Breast epithelium (tissue), 4 donors: ENCODE data around the gene EML1. TPM values are rescaled to one million over a fixed set of nuclear protein-coding genes. Genes with fewer than 3 reads are reported as not detected.

Experiments used
- DNase-seq, 2 donors: peaks; one replicate each; pipeline ENCODE4 v3.0.0-alpha.2; 2019; ENCODE audit warnings: low spot score in 2 of 2
- H3K27ac ChIP-seq, 2 donors: fragments of 200-600 bp; sonication (generic) in 1 of 2; one replicate each; pipeline ENCODE4 v1.5.1; 2016 to 2019; ENCODE audit warnings: mild to moderate bottlenecking in 1 of 2
- H3K27me3 ChIP-seq, 2 donors: fragments of 200-600 bp; sonication (generic) in 1 of 2; one replicate each; pipeline versions ENCODE4 v1.5.1 to v1.6.0; 2017 to 2019; ENCODE audit warnings: control low read depth in 1 of 2, mild to moderate bottlenecking in 1 of 2
- H3K36me3 ChIP-seq: fragments of 200-600 bp; one replicate; pipeline ENCODE4 v1.5.1; 2019
- H3K4me1 ChIP-seq, 2 donors: fragments of 200-600 bp; sonication (generic); one replicate each; pipeline ENCODE4 v1.5.1; 2016 to 2019; ENCODE audit warnings: control low read depth in 1 of 2
- H3K4me3 ChIP-seq, 3 donors: fragments of 200-600 bp; sonication (generic); 1 replicate in 2 of 3; 2 replicates in 1 of 3; pipeline ENCODE4 v1.5.1; 2016 to 2019; ENCODE audit warnings: mild to moderate bottlenecking in 3 of 3, moderate library complexity in 2 of 3
- H3K9me3 ChIP-seq, 2 donors: fragments of 200-600 bp; sonication (generic) in 1 of 2; one replicate each; pipeline ENCODE4 v1.5.1; 2016 to 2019; ENCODE audit warnings: control low read depth in 1 of 2
- POLR2A ChIP-seq: fragments of 450-650 bp; IDR thresholded peaks from one replicate; pipeline ENCODE4 v1.6.1; 2016; ENCODE audit warnings: antibody characterized with exemption, mild to moderate bottlenecking, moderate library complexity
- POLR2AphosphoS5 ChIP-seq, 3 donors: sonication (generic); formaldehyde crosslinking; IDR thresholded peaks; one replicate each; pipeline ENCODE4 v1.6.1; 2017; ENCODE audit warnings: antibody characterized with exemption in 3 of 3
- intact Hi-C: fragments of 100-400 bp; cut with DNase I; formaldehyde crosslinking; loops from one replicate; pipeline ENCODE4 v1.15.1; 2023; ENCODE audit warnings: low total_unique reads
- total RNA-seq, 3 donors: library from RNA; depleted of rRNA; stranded (reverse); fragments of >200 nt; gene quantifications; one replicate each; pipeline ENCODE4 v1.1.0, GENCODE V29; 2016
- TF ChIP-seq, protein P1 (sequence below), 3 donors: fragments of 450-650 bp; IDR thresholded peaks; one replicate each; pipeline ENCODE4 v1.5.1; 2016 to 2017; ENCODE audit warnings: antibody characterized with exemption in 3 of 3, mild to moderate bottlenecking in 3 of 3, moderate library complexity in 3 of 3

EML1 gene
- total RNA-seq, 3 donors from 2014 or later: 11.3 to 26.1 (median 25.9) TPM

DNA sequence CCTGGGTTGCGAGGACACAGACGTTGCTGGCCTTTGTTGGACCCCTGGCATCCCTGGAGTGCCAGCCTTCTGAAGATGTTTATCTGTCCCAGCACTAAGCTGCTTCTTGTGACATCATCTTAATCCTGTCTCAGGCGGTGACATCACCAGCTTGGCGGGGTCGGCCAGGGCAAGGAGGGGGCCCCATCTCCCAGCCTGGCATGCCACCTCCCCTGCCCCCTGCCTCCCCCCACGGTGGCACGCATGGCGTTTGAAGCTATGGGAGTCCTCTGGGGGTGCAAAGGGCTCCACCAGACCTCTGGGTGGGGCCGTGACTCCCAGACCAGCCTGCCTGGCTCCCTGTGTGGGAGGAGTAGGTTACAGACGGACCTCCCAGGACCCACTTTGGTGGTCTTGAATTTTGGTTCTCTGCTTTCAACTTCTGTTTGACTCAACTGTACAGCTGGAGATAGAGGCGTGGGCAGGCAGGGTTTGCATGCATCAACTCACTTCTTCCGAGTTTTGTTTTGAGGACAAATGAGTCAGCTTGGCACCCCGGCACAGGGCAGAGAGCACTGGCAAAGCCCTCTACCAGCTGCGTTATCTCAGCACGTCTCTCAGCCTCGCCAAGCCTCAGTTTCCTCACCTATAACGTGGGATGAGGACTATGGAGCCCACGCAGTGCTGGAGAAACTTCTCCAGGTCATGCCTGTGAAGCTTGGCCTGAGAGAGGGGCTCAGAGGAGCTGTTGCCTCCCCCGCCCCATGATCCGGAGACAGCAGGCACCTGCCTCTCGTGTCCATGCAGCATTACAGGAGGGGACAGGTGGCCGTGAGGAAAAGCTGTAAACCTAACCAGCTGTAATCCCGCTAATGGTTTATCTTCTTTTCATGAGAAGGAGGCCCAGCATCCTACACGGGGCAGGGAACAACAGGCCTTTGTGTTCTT lies 38.8 kb upstream of the EML1 start:
- intact Hi-C loops: loop anchor here (5.0 kb wide), 1 partner anchor 838 kb away; no protein-coding TSS in a partner anchor
- Histone ChIP-seq H3K27ac (no peak overlapping the region), H3K4me3 (no peak overlapping the region)

DNA sequence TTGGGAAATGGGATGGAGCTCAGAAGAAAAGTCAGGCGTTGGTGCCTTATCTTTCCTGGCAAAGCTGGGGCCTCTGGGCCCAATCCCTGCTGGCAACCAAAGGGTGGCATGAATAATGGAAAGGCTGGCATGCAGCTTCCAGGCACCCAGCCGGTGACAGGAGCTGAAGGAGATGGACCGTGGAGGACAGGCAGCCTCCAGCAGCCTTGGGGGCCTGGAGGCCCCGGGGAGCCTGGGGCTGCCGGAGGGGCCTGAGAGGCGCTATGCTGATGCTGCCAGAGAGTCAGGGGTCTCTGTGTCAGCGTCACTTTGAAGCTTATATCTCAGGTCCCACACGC lies 38.2 kb upstream of the EML1 start:
- intact Hi-C loops: loop anchor here (5.0 kb wide), 1 partner anchor 837 kb away; no protein-coding TSS in a partner anchor
- no peaks in the 10 kb centered on the region for H3K4me1 ChIP-seq
- H3K36me3 ChIP-seq: no peaks in the 10 kb centered on the region
- H3K27ac ChIP-seq: no peak overlapping the region
- TF ChIP-seq POLR2A (no peak), POLR2AphosphoS5 (IDR thresholded peaks at IDR 0.05) (no peak)
- TF ChIP-seq, protein P1, sequence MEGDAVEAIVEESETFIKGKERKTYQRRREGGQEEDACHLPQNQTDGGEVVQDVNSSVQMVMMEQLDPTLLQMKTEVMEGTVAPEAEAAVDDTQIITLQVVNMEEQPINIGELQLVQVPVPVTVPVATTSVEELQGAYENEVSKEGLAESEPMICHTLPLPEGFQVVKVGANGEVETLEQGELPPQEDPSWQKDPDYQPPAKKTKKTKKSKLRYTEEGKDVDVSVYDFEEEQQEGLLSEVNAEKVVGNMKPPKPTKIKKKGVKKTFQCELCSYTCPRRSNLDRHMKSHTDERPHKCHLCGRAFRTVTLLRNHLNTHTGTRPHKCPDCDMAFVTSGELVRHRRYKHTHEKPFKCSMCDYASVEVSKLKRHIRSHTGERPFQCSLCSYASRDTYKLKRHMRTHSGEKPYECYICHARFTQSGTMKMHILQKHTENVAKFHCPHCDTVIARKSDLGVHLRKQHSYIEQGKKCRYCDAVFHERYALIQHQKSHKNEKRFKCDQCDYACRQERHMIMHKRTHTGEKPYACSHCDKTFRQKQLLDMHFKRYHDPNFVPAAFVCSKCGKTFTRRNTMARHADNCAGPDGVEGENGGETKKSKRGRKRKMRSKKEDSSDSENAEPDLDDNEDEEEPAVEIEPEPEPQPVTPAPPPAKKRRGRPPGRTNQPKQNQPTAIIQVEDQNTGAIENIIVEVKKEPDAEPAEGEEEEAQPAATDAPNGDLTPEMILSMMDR (IDR thresholded peaks at IDR 0.05): no peak
- peaks cover 0 to 5% of the 10 kb centered on the region in 2 donors for H3K27me3 ChIP-seq
- H3K9me3 ChIP-seq: no peaks in the 10 kb centered on the region
- H3K4me3 ChIP-seq: no peak overlapping the region
- DNase-seq: no peak

More for the DNA sequence above, 38.8 kb upstream of the EML1 start:
- peaks cover 0 to 5% of the 10 kb centered on the region in 2 donors for H3K27me3 ChIP-seq
- no peak for DNase-seq
- no peaks in the 10 kb centered on the region for H3K36me3 ChIP-seq
- TF ChIP-seq POLR2A (no peak), POLR2AphosphoS5 (IDR thresholded peaks at IDR 0.05) (no peak)
- TF ChIP-seq, protein P1 (IDR thresholded peaks at IDR 0.05): no peak
- H3K9me3 ChIP-seq: no peaks in the 10 kb centered on the region
- no peaks in the 10 kb centered on the region for H3K4me1 ChIP-seq

DNA sequence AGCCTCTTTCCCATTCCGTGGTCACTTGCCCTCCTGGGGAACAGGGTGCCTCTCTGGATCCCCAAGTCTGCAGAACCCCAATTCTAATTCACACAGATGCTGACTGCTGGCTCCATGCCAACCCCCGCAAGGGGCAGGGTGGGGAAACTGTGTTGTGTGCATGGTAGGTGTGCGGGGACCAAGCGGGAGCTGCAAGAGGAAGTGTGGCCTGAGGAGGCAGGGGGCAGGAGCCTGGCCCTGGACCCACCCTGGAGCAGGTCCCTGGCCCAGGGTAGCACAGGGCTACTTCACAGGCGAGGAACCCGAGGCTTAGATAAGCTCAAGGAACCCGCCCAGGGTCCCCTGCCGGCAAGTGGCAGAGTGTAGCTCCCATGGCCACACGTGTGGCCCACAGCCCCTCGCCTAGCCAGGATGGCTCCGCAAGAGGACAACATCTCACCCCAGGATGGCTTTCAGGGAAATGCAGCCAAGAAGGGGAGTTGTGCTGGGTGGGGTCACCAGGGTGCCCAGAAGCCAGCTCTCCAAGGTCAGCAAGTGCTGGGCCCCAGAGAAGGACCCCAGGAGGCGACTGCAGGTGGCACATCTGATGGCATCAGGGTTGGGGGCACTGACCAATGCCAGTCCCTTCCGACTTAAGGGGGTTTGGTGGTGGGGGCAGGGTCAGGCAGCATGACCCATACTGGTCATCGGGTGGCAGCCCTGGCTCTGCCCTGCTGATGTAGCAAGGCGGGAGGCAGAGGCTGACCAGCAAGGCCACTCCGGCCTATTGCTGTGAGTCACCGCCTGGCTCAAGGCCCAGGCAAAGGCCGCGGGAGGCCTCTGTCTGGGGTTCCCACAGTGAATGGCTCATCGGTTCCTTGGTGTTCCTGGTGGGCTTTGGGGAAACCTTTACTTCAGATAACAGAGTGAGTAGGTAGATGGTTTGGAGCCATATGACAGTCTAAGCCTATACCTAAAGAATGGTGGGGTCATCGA lies 37.3 kb upstream of the EML1 start:
- peaks cover 0 to 5% of the 10 kb centered on the region in 2 donors for H3K27me3 ChIP-seq
- H3K9me3 ChIP-seq: no peaks in the 10 kb centered on the region
- no peaks in the 10 kb centered on the region for H3K4me1 ChIP-seq
- H3K36me3 ChIP-seq: no peaks in the 10 kb centered on the region
- TF ChIP-seq POLR2AphosphoS5 (IDR thresholded peaks at IDR 0.05) (no peak), POLR2A (no peak)
- TF ChIP-seq, protein P1 (IDR thresholded peaks at IDR 0.05): no peak
- no peak overlapping the region for H3K27ac ChIP-seq
- intact Hi-C loops: loop anchor here (5.0 kb wide), 1 partner anchor 836 kb away; no protein-coding TSS in a partner anchor
- DNase-seq: peak in 1 of 2 donors; percentile 39
- H3K4me3 ChIP-seq: no peak overlapping the region

DNA sequence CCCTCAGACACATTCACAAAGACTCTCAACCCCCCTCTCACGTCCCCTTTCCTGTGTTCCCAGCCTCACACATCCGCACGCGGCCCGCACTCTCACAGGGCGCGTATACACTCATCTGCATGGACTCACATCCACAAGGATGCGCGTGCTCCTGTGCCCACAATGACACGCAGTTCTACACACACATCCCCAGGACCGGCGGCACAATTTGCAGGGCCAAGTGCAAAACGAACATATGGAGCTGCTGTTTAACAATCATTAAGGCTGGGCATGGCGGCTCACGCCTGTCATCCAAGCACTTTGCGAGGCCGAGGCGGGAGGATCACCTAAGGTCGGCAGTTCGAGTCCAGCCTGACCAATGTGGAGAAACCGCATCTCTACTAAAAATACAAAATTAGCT lies 36.4 kb upstream of the EML1 start:
- no peak for DNase-seq
- H3K4me3 ChIP-seq: no peak overlapping the region
- H3K9me3 ChIP-seq: no peaks in the 10 kb centered on the region
- H3K27ac ChIP-seq: no peak overlapping the region
- intact Hi-C loops: loop anchor here (5.0 kb wide), 1 partner anchor 836 kb away; no protein-coding TSS in a partner anchor
- H3K36me3 ChIP-seq: no peaks in the 10 kb centered on the region
- TF ChIP-seq, protein P1 (IDR thresholded peaks at IDR 0.05): no peak
- TF ChIP-seq POLR2A (no peak), POLR2AphosphoS5 (IDR thresholded peaks at IDR 0.05) (no peak)
- no peaks in the 10 kb centered on the region for H3K4me1 ChIP-seq
- H3K27me3 ChIP-seq: peaks cover 0 to 5% of the 10 kb centered on the region in 2 donors
